HG02798 (cell line): ENCODE results near the gene TRPM2.
"Not testable (repeated sequence)": the region's sequence is repeated elsewhere in the genome, so short reads cannot be mapped to it uniquely, and the experiment has no call there.

Experiments used
- ATAC-seq: cut with Tn5 transposase; IDR thresholded peaks from one replicate; pipeline ENCODE4 v1.9.1; 2021; ENCODE audit warnings: mild to moderate bottlenecking; ENCODE audit not compliant: unreplicated experiment, poor library complexity

The TRPM2 gene

GRCh38 chr21:44390886-44391285, 37.5 kb downstream of the TRPM2 start:
- ATAC-seq = no peak

GRCh38 chr21:44391345-44392091, 38.1 kb downstream of the TRPM2 start:
- no peak for ATAC-seq

DNA sequence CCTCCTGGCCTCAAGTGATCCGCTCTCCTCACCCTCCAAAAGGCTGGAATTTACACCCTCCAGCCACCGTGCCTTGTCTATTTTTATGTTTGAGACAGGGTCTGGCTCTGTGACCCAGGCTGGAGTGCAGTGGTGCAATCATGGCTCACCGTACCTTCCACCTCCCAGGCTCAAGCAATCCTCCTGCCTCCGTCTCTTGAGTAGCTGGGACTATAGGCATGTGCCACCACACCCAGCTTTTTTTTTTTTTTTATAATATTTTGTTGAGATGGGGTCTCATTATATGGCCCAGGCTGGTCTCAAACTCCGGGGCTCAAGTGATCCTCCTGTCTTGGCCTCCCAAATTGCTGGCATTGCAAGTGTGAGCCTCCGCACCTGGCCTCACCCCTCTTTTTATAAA, 38.8 kb downstream of the TRPM2 start:
- no peak for ATAC-seq

- ATAC-seq = no peak
These were observed 39.5 kb downstream of the TRPM2 start for GRCh38 chr21:44392916-44393315.

GRCh38 chr21:44394733-44395132, 41.3 kb downstream of the TRPM2 start:
- ATAC-seq = no peak

DNA sequence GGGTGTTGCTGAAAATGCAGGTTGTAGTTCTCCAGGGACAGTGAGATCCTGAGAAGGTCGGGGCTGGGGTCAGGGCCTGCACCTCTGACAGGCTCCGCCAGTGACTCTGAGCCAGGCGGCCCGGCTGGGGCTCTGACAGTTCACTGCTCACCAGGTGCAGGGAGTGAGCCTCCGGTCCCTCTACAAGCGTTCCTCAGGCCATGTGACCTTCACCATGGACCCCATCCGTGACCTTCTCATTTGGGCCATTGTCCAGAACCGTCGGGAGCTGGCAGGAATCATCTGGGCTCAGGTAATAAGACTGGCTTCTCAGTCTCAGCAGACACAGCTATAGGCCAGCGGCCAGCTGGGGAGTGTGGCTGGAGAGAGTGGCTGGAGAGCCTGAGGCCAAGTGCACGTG, 41.8 kb downstream of the TRPM2 start:
- no peak for ATAC-seq

GRCh38 chr21:44396803-44397202, 43.4 kb downstream of the TRPM2 start:
- ATAC-seq = not testable (repeated sequence)

- no peak for ATAC-seq
These were observed 44.1 kb downstream of the TRPM2 start for GRCh38 chr21:44397431-44398031.

GRCh38 chr21:44398499-44398898, 45.1 kb downstream of the TRPM2 start:
- no peak for ATAC-seq

DNA sequence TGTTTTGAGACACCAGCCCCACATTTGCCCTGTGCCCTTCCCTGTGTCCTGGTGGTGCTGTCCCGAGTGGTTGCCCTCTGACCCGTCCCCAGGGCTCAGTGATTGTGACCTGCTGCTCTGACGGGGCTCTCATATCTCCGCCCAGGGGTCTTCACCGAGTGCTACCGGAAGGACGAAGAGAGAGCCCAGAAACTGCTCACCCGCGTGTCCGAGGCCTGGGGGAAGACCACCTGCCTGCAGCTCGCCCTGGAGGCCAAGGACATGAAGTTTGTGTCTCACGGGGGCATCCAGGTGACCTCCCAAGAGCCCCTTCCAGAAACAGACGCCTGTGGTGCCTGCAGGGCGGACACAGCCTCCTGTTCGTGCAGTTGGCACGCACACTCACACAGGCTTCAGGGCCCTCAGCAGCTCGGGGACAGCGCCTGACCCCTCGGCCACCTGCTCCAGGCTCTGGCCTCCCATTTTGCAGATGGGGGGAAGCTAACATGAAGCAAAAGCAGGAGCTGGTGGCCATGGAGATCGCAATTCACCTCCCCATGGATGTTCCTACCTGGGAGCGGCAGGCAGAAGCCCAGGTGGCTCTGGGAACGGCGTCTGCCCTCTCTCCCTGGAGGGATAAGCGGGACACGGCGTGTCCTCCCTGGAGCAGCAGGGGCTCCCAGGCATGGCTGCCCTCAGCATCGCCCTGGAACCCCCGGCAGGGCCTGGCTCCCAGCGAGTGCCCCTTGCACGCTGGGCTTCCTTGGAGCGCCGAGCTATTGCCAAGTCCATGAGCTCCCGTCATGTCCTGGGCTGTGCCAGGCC, 45.9 kb downstream of the TRPM2 start:
- no peak for ATAC-seq

- no peak for ATAC-seq
These were observed 46.8 kb downstream of the TRPM2 start for GRCh38 chr21:44399955-44400790.

GRCh38 chr21:44400791-44401385, 47.5 kb downstream of the TRPM2 start:
- ATAC-seq = no peak

GRCh38 chr21:44401386-44402160, 48.2 kb downstream of the TRPM2 start:
- ATAC-seq = no peak

DNA sequence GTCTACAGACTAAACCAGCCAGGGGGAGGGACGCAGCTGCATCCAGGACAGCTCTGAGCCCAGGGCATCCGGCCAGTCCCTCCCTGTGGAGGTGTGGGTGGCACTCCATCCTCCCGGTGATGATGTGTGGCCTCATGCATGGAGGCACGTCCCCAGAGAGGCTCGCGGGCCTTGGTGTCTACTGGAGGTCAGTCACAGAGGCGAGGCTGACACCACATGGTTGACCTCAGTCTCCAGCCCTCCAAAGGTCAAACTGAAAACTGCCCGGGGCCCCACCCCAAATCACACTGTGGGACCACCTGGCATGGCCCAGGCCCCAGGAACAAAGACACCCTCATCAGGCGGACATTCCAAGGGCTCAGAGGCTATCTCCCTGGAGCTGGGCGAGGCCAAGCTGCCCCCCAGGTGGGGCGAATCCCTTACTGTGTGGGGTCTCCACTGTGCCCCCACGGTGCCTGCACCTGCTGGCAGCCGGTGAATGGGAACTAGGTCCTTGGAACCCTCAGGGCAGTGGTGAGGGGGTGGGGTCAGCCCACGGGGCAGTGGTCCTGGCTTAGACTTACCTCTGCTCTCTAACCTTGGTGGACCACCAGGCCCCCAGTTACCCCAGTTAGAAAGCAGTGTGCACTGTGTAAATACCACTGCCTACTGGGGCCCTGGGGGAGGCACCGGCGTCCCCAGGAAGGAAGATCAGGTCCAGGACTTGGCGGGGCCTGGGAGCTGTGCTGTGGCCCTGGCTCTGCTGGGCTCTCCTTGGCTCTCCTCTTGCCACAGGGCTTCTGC, 49.1 kb downstream of the TRPM2 start:
- ATAC-seq = no peak

- ATAC-seq = no peak
These were observed 49.9 kb downstream of the TRPM2 start for GRCh38 chr21:44403106-44404020.

DNA sequence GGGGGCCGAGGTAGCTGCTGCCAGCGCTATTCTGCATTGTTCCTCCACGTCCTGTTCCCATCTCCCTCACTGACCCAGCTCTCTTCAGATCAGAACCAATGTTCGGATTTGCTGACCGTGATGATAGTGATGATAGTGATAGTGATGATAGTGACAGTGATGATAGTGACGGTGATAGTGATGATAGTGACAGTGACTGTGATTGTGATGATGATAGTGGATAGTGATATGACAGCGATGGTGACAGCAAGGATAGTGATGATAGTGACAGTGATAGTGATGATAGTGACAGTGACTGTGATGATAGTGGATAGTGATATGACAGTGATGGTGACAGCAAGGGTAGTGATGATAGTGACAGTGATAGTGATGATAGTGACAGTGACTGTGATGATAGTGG, 51.1 kb downstream of the TRPM2 start:
- not testable (repeated sequence) for ATAC-seq

DNA sequence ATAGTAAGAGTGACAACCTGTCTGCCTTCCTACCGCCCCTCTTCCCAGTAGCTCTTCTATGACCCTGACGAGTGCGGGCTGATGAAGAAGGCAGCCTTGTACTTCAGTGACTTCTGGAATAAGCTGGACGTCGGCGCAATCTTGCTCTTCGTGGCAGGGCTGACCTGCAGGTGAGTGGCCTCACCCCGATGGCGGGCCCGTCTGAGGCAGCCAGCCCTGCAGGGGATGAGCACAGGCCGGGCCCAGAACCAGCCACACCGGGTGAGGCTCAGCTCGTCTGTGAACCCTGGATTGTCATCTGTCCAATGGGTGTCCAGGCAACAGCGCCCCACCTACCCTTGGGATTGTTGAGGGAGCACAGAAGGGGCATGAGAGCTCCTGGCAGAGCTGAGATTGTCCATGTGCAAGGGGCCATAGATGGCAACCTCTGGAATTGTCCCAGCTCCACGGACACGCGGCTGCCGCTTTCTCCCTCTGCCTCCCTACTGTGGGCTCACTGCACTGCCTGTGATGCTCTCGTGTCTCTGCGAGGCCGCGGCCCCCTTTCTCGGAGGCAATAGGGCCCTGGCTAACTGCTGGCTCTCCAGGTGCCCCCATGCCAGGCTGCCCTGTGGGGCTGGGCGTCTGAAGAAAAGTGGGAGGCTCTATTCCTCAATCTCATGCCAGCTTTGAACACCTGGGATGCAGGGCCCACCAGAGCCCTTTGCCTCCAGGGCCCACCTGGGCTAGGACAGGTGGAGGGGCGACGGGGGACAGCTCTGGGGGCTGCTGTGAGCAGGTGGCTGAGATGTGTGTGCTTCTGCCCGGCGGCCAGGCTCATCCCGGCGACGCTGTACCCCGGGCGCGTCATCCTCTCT, 51.9 kb downstream of the TRPM2 start:
- ATAC-seq = no peak
